Adrenal gland (tissue), 12 donors: Measurements from ENCODE around the gene ZBTB4. TPM values are rescaled to one million over a fixed set of nuclear protein-coding genes. Genes with fewer than 3 reads are reported as not detected.

Experiments used
- DNase-seq, 7 donors: peaks; one replicate each; pipeline ENCODE4 v3.0.0-alpha.2; 2019 to 2020
- H3K27ac ChIP-seq, 5 donors: fragments of 200-600 bp; sonication (generic) in 4 of 5; 1 replicate in 3 of 5; 2 replicates in 2 of 5; pipeline versions ENCODE4 v1.5.1 to v1.8.0; 2016 to 2020; ENCODE audit warnings: mild to moderate bottlenecking in 1 of 5
- H3K27me3 ChIP-seq: fragments of 200-600 bp; 2 replicates; pipeline ENCODE4 v1.8.0; 2021
- H3K36me3 ChIP-seq, 2 donors: fragments of 200-600 bp; replicated peaks in 1 of 2; 1 replicate in 1 of 2; 2 replicates in 1 of 2; pipeline versions ENCODE4 v1.5.1 to v1.8.0; 2018 to 2022
- H3K4me1 ChIP-seq, 2 donors: fragments of 200-600 bp; replicated peaks in 1 of 2; 1 replicate in 1 of 2; 2 replicates in 1 of 2; pipeline versions ENCODE4 v1.5.1 to v1.8.0; 2018 to 2021
- H3K4me3 ChIP-seq, 4 donors: fragments of 200-600 bp; sonication (generic) in 3 of 4; one replicate each; pipeline ENCODE4 v1.5.1; 2016 to 2018
- H3K9me3 ChIP-seq, 3 donors: fragments of 200-600 bp; sonication (generic) in 1 of 3; replicated peaks in 1 of 3; 1 replicate in 2 of 3; 2 replicates in 1 of 3; pipeline versions ENCODE4 v1.5.1 to v1.8.0; 2016 to 2021
- CTCF ChIP-seq, 6 experiments: fragments of 450-650 bp in 4 of 6; fragments of 200-600 bp in 2 of 6; sonication (generic) in 1 of 6; IDR thresholded peaks; 1 replicate in 5 of 6; 2 replicates in 1 of 6; pipeline versions ENCODE4 v1.5.1 to v1.8.0; 2016 to 2021; ENCODE audit warnings: antibody characterized with exemption in 6 of 6, mild to moderate bottlenecking in 2 of 6, moderate library complexity in 1 of 6
- POLR2A ChIP-seq, 2 donors: fragments of 450-650 bp; IDR thresholded peaks; one replicate each; pipeline ENCODE4 v1.6.1; 2017; ENCODE audit warnings: antibody characterized with exemption in 2 of 2, mild to moderate bottlenecking in 2 of 2, moderate library complexity in 1 of 2
- WGBS, 4 donors: extraction: QIAGEN DNeasy Blood & Tissue Kit in 2 of 4; methylation state at CpG; one replicate each; pipeline versions ENCODE4 v1.1.5 to v1.1.7; 2013 to 2017; 5-methylcytosine and 5-hydroxymethylcytosine counted together
- intact Hi-C, 2 donors: fragments of 100-400 bp; cut with DNase I; formaldehyde crosslinking; loops; one replicate each; pipeline versions ENCODE4 v1.14.1 to v1.15.0; 2022 to 2023
- polyA plus RNA-seq, 3 donors: library from polyadenylated mRNA; stranded (reverse); fragments of 200-250 nt in 2 of 3; fragments of 350-450 nt in 1 of 3; fragmentation: Illumina TruSeq in 1 of 3; extraction: RNeasy Lipid Tissue Mini Kit (QIAGEN cat#74804) in 1 of 3; gene quantifications; one replicate each; pipeline ENCODE4 v1.2.3, GENCODE V29; 2013 to 2014
- total RNA-seq, 9 donors: library from RNA; depleted of rRNA in 4 of 9; stranded (reverse); fragments of >200 nt in 4 of 9; fragments of 120-200 nt in 1 of 9; fragmentation: NEBNext Ultra II Directional in 1 of 9; extraction: Animal tissue kit (Norgen Biotek cat#: 25700) in 1 of 9; gene quantifications; one replicate each; pipeline versions ENCODE4 v1.1.0 to v1.2.4, GENCODE V29; 2013 to 2023
- donor health status: healthy with polysubstance abuse.
- donor health status: Bipolar disorder and iron deficiency.
- donor health status: DM: yes; HTN: yes; CAD: no.
- donor health status: DM: no; HTN: no; CAD: no.
- donor health status: DM: no; HTN: no; CAD: no.
- donor health status: DM: yes; HTN: yes; CAD: no.

ZBTB4 gene
- total and polyA plus RNA-seq, 12 donors: 16.6 to 111 (median 66.5) TPM

- H3K36me3 ChIP-seq: no peaks in the 10 kb centered on the region
- H3K27ac ChIP-seq: no peak overlapping the region
- WGBS, 4 donors: 90 to 94% (median 91%) methylated on average over 12 to 29 of the region's 29 CpGs
- H3K4me1 ChIP-seq: no peaks in the 10 kb centered on the region
- DNase-seq: no peak
- no peaks in the 10 kb centered on the region for H3K9me3 ChIP-seq
- no peak overlapping the region for H3K4me3 ChIP-seq
- TF ChIP-seq POLR2A (IDR thresholded peaks at IDR 0.05) (no peak), CTCF (IDR thresholded peaks at IDR 0.05) (no peak)
- no peaks in the 10 kb centered on the region for H3K27me3 ChIP-seq
- intact Hi-C loops: no loop called here
These were observed 52.4 kb downstream of the ZBTB4 start for GRCh38 chr17:7426896-7427489.

- Histone ChIP-seq H3K27me3 (no peaks in the 10 kb centered on the region), H3K36me3 (no peaks in the 10 kb centered on the region), H3K9me3 (no peaks in the 10 kb centered on the region), H3K4me3 (no peak overlapping the region), H3K27ac (no peak overlapping the region), H3K4me1 (no peaks in the 10 kb centered on the region)
- DNase-seq: no peak
- intact Hi-C loops: no loop called here
- 92 to 95% (median 94%) methylated on average over 23 to 33 of the region's 33 CpGs for WGBS, 4 donors
- TF ChIP-seq POLR2A (IDR thresholded peaks at IDR 0.05) (no peak), CTCF (IDR thresholded peaks at IDR 0.05) (no peak)
These were observed 53.1 kb downstream of the ZBTB4 start for GRCh38 chr17:7426203-7426863.

- DNase-seq: no peak
- H3K4me1 ChIP-seq: no peaks in the 10 kb centered on the region
- H3K27ac ChIP-seq: no peak overlapping the region
- 84 to 89% (median 86%) methylated on average over 6 to 8 of the region's 8 CpGs for WGBS, 4 donors
- intact Hi-C loops: no loop called here
- no peak overlapping the region for H3K4me3 ChIP-seq
- no peaks in the 10 kb centered on the region for H3K36me3 ChIP-seq
- H3K9me3 ChIP-seq: no peaks in the 10 kb centered on the region
- TF ChIP-seq POLR2A (IDR thresholded peaks at IDR 0.05) (no peak), CTCF (IDR thresholded peaks at IDR 0.05) (no peak)
- H3K27me3 ChIP-seq: no peaks in the 10 kb centered on the region
These were observed 53.7 kb downstream of the ZBTB4 start for GRCh38 chr17:7425756-7426155.

- WGBS, 4 donors: 65 to 81% (median 78%) methylated on average over 4 to 7 of the region's 7 CpGs
- Histone ChIP-seq H3K4me1 (no peaks in the 10 kb centered on the region), H3K4me3 (no peak within 1 kb of the TSS), H3K27me3 (no peaks in the 10 kb centered on the region), H3K36me3 (no peaks in the 10 kb centered on the region), H3K9me3 (no peaks in the 10 kb centered on the region), H3K27ac (no peak within 1 kb of the TSS)
- no peak for DNase-seq
- intact Hi-C loops: no loop called here
- no peak for TF ChIP-seq CTCF (IDR thresholded peaks at IDR 0.05)
- no peak for TF ChIP-seq POLR2A (IDR thresholded peaks at IDR 0.05)
These were observed 54.1 kb downstream of the ZBTB4 start, which contains the start of gene SPEM2 for GRCh38 chr17:7425316-7425715. SPEM2 (plus strand) TSS chr17:7425616; CDS start chr17:7425689, 73 bp downstream.
